CD4-positive, alpha-beta T cell treated with Interleukin-6 for 4 hours (primary cell): Measurements from ENCODE around the gene PROP1.
A peak's percentile ranks its signal among the peaks of the same experiment; 100 is the strongest.
"Not testable (repeated sequence)": the region's sequence is repeated elsewhere in the genome, so short reads cannot be mapped to it uniquely, and the experiment has no call there.

Experiments
- DNase-seq: peaks from one replicate; pipeline ENCODE4 v3.0.0-alpha.2; 2020; ENCODE audit warnings: mixed read lengths

The PROP1 gene

GRCh38 chr5:177943805-177944736 is 52.0 kb downstream of the PROP1 start:
- peak; percentile 59 for DNase-seq

DNA sequence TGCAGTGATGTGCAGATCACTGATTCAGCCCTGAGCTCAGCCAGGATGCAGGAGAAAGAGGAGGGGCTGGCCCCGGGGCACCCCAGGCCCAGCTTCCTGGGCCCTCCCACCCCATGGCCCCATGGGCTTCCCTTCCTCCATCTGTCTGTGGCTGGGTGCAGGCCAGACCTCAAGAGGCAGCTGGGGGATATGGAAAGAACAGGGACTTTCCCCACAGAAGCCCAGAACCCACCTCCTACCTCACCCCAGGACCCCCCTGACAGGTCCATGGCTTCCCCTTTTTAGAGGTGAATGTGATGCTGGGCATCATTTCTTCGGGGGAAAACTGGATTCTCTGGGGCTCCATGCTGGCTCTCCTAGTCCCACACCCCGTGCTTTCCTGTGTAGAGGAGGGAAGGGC is 53.1 kb downstream of the PROP1 start:
- DNase-seq = not testable (repeated sequence)
